Measurements from ENCODE around the gene AMOTL1.

DNA sequence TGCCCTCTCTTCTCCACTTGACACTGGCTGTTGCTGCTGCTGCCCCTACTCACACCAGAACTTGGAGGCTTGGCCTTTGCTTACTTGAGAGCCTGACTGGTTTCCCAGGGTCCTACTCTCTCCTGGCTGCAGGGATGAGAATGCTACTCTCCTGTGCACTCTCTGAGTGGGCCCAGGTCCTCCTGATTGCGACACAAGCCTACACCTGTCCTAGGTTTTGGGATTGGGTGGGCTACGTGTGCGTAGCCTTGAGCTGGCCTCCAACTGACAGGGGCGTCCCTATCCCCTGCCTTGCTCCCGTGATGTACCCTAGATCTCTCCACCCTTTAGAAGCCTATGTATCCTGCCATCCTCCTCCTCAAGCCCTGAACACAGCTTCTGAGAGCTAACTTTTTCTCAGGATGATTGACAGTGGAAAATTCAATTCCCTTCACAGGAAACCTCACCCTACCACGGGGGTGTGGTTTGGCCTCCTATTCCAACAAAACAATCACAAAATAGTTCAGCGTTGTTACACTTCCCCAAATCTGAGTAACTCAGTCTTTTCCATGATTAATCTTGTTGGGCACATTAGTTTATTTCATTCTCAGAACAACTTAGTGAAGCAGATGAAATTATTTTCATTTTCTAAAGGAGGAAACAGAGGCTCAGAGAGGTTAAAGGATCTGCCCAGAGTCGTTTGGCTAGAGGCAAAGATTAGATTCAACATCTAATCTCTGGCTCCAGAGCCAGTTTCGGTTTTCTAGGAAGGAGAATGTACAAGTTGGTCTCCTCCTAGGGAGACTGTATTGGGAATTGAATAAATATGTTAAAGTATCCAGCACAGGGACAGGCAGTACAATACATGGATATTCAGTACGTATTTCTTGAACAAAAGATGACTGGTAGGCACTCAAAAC lies 17.6 kb upstream of the AMOTL1 start:
- TF ChIP-seq, protein P1, sequence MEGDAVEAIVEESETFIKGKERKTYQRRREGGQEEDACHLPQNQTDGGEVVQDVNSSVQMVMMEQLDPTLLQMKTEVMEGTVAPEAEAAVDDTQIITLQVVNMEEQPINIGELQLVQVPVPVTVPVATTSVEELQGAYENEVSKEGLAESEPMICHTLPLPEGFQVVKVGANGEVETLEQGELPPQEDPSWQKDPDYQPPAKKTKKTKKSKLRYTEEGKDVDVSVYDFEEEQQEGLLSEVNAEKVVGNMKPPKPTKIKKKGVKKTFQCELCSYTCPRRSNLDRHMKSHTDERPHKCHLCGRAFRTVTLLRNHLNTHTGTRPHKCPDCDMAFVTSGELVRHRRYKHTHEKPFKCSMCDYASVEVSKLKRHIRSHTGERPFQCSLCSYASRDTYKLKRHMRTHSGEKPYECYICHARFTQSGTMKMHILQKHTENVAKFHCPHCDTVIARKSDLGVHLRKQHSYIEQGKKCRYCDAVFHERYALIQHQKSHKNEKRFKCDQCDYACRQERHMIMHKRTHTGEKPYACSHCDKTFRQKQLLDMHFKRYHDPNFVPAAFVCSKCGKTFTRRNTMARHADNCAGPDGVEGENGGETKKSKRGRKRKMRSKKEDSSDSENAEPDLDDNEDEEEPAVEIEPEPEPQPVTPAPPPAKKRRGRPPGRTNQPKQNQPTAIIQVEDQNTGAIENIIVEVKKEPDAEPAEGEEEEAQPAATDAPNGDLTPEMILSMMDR (IDR thresholded peaks at IDR 0.05) = no peak
- no peak for TF ChIP-seq POLR2A (IDR thresholded peaks at IDR 0.05)

All from right lobe of liver (tissue), 4 donors.